ENCODE measurements around the gene ESYT2.
"Not testable (repeated sequence)": the region's sequence is repeated elsewhere in the genome, so short reads cannot be mapped to it uniquely, and the experiment has no call there.

The ESYT2 gene

GRCh38 chr7:158829342-158830210 is at the start of gene ESYT2:
TSS of gene ESYT2 (minus strand) at chr7:158829509. CDS start at chr7:158829418, 91 bp downstream.
- peak; percentile 97 for DNase-seq

- not testable (repeated sequence) for DNase-seq
Measured at GRCh38 chr7:158878151-158879079, 49.1 kb upstream of the ESYT2 start.

GRCh38 chr7:158876984-158877383 is 47.7 kb upstream of the ESYT2 start:
- DNase-seq = no peak

- DNase-seq = no peak
Measured at GRCh38 chr7:158869876-158870275, 40.6 kb upstream of the ESYT2 start.

- no peak for DNase-seq
Measured at GRCh38 chr7:158868764-158869410, 39.6 kb upstream of the ESYT2 start.

- DNase-seq = peak; percentile 47
Measured at GRCh38 chr7:158867214-158867984, 38.1 kb upstream of the ESYT2 start.

GRCh38 chr7:158865977-158866376 is 36.7 kb upstream of the ESYT2 start:
- no peak for DNase-seq

GRCh38 chr7:158865462-158865922 is 36.2 kb upstream of the ESYT2 start:
- DNase-seq = peak; percentile 30

- DNase-seq = no peak
Measured at GRCh38 chr7:158864833-158865232, 35.5 kb upstream of the ESYT2 start.

GRCh38 chr7:158864507-158864820 is 35.2 kb upstream of the ESYT2 start:
- DNase-seq = no peak

GRCh38 chr7:158863611-158864506 is 34.5 kb upstream of the ESYT2 start:
- DNase-seq = peak; percentile 84

GRCh38 chr7:158862985-158863610 is 33.8 kb upstream of the ESYT2 start:
- DNase-seq = peak; percentile 72

GRCh38 chr7:158861936-158862704 is 32.8 kb upstream of the ESYT2 start:
- no peak for DNase-seq

- DNase-seq = peak; percentile 84
Measured at GRCh38 chr7:158861004-158861787, 31.9 kb upstream of the ESYT2 start.

- no peak for DNase-seq
Measured at GRCh38 chr7:158860394-158860793, 31.1 kb upstream of the ESYT2 start.

GRCh38 chr7:158858592-158859503 is 29.5 kb upstream of the ESYT2 start:
- peak; percentile 23 for DNase-seq

GRCh38 chr7:158856883-158857668 is 27.8 kb upstream of the ESYT2 start:
- DNase-seq = peak; percentile 26

Data from hematopoietic multipotent progenitor cell treated with erythropoietin and hydrocortisone succinate and interleukin-3 and kit ligand, for 6 days (in vitro differentiated cells).